Subcutaneous adipose tissue (tissue), 4 donors: ENCODE measurements around the gene HS3ST6. TPM values are rescaled to one million over a fixed set of nuclear protein-coding genes. Genes with fewer than 3 reads are reported as not detected.

Source experiments
- total RNA-seq, 4 donors: library from RNA; depleted of rRNA; stranded (reverse); fragments of >200 nt; gene quantifications; one replicate each; pipeline ENCODE4 v1.1.0, GENCODE V29; 2016
- TF ChIP-seq, protein P1 (sequence below): fragments of 450-650 bp; IDR thresholded peaks from one replicate; pipeline ENCODE4 v1.5.1; 2016; ENCODE audit warnings: low read depth, mild to moderate bottlenecking, control low read depth, antibody characterized with exemption, moderate library complexity

HS3ST6 gene
- total RNA-seq, 4 donors from 2014 or later = not detected

DNA sequence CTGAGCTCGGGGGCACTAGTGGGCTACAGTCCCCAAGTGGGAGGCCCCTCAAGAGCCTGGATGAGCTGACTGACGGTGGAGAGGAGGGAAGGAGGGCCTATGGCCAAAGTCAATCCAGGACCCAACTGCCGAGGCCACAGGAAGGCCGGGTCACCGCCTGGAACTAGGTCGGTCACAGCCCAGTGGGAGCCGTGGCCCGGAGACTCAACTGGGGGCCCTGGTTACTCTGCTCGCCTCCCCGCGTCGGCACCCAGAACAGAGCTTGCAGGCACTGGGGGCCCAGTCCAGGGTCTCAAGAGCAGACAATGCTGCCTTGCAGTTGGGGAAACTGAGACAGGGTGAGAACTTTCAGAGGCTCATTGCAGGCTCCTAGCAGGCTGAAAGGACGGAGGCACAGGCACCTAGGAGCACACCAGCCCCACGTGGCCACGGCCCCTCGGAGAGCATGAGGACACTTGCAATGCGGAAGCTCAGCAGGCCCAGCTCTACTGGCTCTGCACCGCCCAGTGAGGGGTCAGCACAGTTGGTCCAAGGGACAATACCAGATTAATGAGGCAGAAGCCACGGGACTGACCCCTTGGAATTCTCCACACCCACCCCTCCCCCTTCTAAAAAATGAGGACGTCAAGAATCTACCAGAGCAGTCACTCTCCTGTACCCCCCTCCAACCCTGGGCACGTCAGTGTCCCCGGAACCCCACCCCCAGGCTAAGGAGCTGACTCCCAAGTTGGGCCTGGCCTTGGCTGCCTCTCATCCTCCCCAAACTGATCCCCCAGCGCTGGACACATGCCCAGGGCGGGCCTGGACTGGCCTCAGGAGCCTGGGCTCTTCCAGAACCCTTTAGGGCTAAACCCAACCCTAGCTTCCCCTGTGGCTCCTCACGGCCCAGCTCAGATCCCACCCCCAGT, 2.2 kb downstream of the HS3ST6 start:
- TF ChIP-seq, protein P1, sequence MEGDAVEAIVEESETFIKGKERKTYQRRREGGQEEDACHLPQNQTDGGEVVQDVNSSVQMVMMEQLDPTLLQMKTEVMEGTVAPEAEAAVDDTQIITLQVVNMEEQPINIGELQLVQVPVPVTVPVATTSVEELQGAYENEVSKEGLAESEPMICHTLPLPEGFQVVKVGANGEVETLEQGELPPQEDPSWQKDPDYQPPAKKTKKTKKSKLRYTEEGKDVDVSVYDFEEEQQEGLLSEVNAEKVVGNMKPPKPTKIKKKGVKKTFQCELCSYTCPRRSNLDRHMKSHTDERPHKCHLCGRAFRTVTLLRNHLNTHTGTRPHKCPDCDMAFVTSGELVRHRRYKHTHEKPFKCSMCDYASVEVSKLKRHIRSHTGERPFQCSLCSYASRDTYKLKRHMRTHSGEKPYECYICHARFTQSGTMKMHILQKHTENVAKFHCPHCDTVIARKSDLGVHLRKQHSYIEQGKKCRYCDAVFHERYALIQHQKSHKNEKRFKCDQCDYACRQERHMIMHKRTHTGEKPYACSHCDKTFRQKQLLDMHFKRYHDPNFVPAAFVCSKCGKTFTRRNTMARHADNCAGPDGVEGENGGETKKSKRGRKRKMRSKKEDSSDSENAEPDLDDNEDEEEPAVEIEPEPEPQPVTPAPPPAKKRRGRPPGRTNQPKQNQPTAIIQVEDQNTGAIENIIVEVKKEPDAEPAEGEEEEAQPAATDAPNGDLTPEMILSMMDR = no peak

DNA sequence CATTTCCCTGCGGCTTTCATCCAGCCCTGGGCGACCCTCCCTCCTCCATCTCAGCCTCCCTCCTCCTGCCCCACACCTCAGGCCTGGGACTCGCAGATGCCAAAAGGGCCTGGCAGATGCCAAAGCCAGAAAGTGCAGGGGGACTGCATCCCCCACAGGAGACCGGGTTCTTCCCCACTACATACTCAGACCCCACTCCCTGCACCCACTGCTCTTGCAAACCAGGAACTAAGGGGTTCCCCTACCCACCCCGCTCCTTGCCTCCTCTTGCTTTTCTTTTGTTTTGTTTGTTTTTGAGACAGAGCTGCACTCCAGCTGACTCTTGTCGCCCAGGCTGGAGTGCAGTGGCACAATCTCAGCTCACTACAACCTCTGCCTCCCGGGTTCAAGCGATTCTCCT, 3.2 kb downstream of the HS3ST6 start:
- TF ChIP-seq, protein P1 = no peak

DNA sequence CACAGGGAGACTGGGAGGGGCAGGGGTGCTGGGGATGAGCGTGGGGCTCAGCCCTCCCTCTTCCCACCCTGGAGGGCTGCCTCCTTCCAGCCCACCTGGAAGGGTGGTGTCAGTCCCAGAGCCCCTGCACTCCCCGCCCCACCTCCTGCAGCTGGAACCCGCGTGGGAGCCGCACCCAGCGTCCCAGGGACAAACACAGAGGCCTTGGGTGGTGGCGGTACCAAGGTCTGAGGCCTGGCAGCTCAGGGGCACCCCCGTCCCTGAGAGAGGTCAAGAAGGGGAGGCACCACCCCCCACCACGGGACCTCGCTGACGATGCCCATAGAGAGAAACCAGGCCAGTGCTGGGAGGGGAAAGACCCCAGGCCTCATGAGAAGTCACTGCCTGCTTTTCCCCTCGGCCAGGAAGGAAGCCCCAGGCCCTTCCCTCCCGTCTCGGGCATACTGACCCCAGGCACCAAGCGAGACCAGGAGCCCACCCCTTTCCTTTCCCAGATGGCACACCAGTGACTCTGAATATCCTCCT, 4.1 kb downstream of the HS3ST6 start:
- TF ChIP-seq, protein P1 = no peak

DNA sequence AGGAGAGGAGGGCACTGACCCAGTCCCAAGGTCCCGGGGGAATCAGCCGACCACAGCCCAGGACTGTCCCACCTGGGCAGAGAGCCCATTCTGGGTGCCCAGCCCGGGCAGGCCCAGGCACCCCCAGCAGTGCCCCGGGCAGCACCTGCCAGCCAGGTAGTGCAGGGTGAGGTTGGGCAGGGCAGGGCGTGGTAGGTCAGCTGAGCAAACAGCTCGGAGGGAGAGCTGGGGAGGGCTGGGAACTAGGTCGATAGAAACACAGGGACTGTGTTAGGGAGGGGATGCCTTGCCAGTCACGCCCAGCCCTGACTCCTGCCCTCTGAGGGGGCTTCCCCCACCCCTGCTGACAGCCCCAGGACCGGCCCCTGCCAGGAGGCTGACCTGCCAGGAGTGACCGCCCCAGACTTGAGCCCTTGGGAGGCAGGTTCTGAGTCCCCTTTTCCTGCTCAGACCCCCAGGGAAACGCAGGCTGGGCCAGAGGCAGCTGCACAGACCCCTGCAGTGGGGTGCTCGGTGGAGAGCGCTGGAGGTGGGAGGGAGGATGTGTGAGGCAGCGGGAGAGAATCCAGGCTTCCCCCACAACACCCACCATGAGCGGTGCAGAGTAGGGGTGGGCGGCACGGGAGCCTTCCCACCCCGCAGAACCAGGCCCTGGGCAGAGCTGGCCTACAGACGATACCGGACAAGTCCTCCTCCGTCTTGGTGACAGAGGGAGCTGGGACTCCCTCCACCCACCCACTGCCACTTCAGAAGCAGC, 4.7 kb downstream of the HS3ST6 start:
- TF ChIP-seq, protein P1 = no peak

DNA sequence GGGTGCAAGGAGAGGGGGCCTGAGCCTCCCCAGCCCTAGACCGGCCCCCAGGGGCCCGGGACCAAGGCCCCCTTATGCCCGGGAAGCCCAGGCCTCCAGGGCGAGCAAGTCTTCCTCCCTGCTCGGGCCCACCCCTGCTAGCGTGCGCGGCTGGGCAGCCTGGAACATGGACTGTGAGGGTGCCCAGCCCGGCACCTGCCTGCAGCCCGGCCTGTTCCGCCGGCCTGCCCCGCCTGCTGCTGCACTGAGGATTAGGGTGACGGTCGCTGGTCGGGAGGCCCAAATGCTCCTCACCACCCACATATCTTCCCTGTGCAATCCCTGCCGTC, 6.0 kb downstream of the HS3ST6 start:
- TF ChIP-seq, protein P1 = no peak

DNA sequence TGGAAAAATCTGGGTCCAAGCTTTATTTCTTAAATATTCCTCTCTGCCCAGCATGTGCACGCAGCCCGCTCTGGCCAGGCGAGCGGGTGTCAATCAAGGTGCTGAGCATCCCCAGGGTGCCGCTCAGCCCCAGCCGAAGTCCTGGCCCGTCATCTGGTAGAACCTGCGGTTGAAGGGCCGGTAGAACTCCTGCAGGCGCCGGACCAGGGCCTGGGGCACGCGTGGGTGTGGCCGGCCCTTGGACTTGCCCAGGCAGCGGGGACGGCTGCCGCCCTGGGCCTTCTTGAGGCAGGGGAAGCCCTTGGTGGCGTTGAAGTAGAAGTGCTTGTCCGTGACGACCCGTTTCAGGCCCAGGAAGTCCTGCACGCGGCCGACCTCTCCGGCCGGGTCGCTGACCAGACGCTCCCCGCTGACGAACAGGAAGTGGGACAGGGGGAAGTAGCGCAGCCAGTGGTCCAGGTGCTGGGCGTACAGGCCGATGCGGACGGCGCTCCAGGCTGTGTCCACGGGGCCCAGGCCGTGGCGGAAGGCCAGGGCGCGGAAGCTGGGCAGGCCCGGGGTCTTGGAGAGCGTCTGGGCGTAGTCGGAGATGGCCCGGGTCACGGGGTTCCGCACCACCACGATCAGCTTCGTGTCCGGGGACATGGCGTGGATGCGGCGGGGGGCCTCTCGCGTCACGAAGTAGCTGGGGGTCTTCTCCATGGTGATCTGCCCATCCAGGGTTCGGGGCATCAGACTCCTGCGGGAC, 6.6 kb downstream of the HS3ST6 start:
- TF ChIP-seq, protein P1 = no peak
